Kidney epithelial cell (primary cell): ENCODE results near the gene NPAS2. TPM values are rescaled to one million over a fixed set of nuclear protein-coding genes. Genes with fewer than 3 reads are reported as not detected.
A peak's percentile ranks its signal among the peaks of the same experiment; 100 is the strongest.

Source experiments
- DNase-seq: peaks from one replicate; pipeline ENCODE4 v3.0.0-alpha.2; 2010; ENCODE audit warnings: low read depth
- H3K27me3 ChIP-seq: 2 replicates; pipeline ENCODE4 v1.6.0; 2011; ENCODE audit warnings: low read length; ENCODE audit not compliant: control insufficient read depth, insufficient read depth
- H3K36me3 ChIP-seq: 2 replicates; pipeline ENCODE4 v1.5.1; 2011; ENCODE audit warnings: low read length; ENCODE audit not compliant: control insufficient read depth, insufficient read depth
- H3K4me3 ChIP-seq: 2 replicates; pipeline ENCODE4 v1.5.1; 2011; ENCODE audit warnings: low read depth, mild to moderate bottlenecking, control low read depth, low read length
- CTCF ChIP-seq: IDR thresholded peaks from 2 replicates; pipeline ENCODE4 v1.5.1; 2011; ENCODE audit warnings: mild to moderate bottlenecking, moderate library complexity, low read length, control low read depth, inconsistent platforms; ENCODE audit not compliant: insufficient read depth, poor library complexity, severe bottlenecking
- total RNA-seq: library from RNA; depleted of rRNA; stranded (reverse); fragments of >200 nt; gene quantifications from 2 replicates; pipeline ENCODE4 v1.2.3, GENCODE V29; 2015

NPAS2 gene
- total RNA-seq, 1 donor from 2014 or later = 11.2 TPM

DNA sequence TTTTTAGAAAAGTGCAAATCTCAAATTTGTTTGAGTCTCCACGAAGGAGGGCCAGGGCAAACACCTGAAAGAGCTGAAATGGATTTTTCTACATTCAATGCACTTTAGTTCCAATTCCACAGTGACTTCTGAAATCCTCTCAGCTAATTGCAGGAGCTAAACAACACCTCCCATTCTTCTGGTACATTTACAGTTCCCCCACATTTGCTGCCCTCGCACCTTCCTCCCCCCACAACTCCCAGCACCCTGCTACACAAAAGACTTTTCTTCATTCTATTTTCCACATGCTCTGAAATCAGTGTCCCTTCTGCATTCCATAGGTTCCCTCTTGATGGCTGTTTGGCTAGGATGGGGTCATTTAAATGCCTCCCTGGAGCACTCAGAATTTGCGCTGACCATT lies 5.9 kb upstream of the NPAS2 start:
- no peak for DNase-seq
- Histone ChIP-seq H3K4me3 (no peak overlapping the region), H3K27me3 (no peaks in the 10 kb centered on the region), H3K36me3 (no peaks in the 10 kb centered on the region)
- TF ChIP-seq CTCF = no peak

DNA sequence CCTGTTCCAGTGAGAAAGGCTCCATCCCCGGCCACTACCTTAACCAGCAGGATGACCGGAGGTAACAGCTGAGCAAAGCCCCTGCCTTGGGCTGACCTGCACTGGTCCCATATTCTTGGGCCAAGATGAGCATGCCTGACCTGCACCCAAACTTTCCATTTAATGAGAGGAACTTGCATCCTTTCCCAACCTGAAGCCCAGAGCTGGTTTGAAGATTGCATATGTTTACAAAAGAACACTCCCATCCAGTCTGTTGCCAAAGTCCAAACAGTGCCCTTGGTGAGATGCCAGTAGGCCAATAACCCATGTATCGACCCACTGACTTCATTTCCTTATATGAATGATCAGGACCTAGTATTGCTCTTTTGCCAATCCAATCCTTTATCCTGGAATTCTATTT lies 5.5 kb upstream of the NPAS2 start:
- no peaks in the 10 kb centered on the region for H3K36me3 ChIP-seq
- no peak overlapping the region for H3K4me3 ChIP-seq
- no peak for TF ChIP-seq CTCF
- no peaks in the 10 kb centered on the region for H3K27me3 ChIP-seq
- no peak for DNase-seq

DNA sequence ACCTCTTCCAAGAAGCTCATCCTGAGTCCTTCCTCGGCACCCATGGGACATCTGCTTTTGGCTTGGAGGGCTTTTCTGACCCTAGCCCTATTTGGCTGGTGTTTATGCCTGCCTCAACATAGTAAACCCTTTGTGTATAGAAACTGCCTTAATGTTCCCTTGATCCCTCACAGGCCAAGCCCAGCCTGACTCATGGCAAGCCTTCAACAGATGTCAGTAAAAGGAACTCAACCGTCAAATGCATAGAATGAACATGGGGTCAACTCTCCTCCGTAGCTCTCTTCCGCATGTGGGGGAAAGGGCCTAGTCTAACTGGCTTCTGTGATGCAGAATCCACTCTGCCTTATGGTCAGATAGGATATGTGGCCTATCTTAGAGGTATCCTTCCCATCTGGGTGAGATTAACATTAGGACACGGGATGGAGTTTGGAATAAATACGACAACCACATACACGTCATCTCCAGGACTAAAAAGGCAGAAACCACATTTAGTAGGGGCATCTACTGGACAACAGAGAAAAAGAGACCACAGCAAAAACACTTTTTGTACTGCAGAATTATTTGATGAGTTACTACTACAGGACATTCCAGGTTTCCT lies 2.5 kb upstream of the NPAS2 start:
- no peak for TF ChIP-seq CTCF
- DNase-seq = no peak
- H3K4me3 ChIP-seq = no peak overlapping the region
- H3K27me3 ChIP-seq = peaks cover 6% of the 10 kb centered on the region
- H3K36me3 ChIP-seq = no peaks in the 10 kb centered on the region

DNA sequence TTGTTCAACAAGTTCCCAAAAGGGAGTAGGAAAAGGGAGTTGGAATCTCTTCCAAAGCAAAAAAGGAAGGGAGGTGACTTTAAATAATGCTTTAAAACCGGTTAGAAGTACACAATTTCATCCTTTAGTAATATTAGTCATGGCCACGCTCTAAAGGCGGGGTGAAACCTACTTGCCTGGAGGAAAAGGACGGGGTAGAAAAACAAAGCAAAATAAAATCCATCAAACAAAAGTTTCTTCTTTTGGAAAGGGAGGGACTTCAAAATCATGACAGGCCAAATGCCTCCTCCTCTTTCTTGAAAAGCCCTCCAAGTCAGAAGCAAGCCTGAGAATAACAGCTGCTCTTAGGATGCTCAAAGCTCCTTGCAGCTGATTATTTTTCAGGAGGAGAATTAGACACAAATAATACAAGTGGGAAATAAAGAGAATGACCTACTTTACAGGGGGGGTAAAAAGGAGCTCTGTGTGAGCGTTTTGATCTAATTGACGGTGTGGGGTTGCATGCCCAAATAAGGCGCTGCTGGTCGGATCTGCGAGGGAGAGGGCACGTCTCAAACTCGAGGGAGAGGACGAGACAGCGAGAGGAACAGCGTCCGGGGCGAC lies 1.8 kb upstream of the NPAS2 start:
- Histone ChIP-seq H3K4me3 (peak overlapping the region; percentile 81), H3K27me3 (peaks cover 6% of the 10 kb centered on the region), H3K36me3 (no peaks in the 10 kb centered on the region)
- TF ChIP-seq CTCF = no peak
- DNase-seq = no peak

GRCh38 chr2:100818606-100819369 lies 1.2 kb upstream of the NPAS2 start:
- no peak for DNase-seq
- H3K27me3 ChIP-seq = peaks cover 6% of the 10 kb centered on the region
- H3K36me3 ChIP-seq = no peaks in the 10 kb centered on the region
- peak overlapping the region; percentile 81 for H3K4me3 ChIP-seq
- TF ChIP-seq CTCF = peak; percentile 54
